Mucosa of descending colon (tissue), 3 donors: ENCODE data around the gene PSMD1. TPM values are rescaled to one million over a fixed set of nuclear protein-coding genes. Genes with fewer than 3 reads are reported as not detected.
"Not testable (repeated sequence)": the region's sequence is repeated elsewhere in the genome, so short reads cannot be mapped to it uniquely, and the experiment has no call there.

Experiments
- ATAC-seq: fragments of 200-7000 bp; cut with Tn5 transposase; one replicate; pipeline ENCODE4 v1.9.1; 2020; ENCODE audit warnings: mild to moderate bottlenecking, moderate library complexity
- DNase-seq, 3 donors: peaks; one replicate each; pipeline ENCODE4 v3.0.0-alpha.2; 2020
- H3K36me3 ChIP-seq: fragments of 200-600 bp; one replicate; pipeline ENCODE4 v1.8.0; 2021; ENCODE audit warnings: low read depth, mild to moderate bottlenecking
- H3K4me1 ChIP-seq: fragments of 200-600 bp; one replicate; pipeline ENCODE4 v1.8.0; 2021; ENCODE audit warnings: low read depth, mild to moderate bottlenecking
- H3K4me3 ChIP-seq: fragments of 200-600 bp; one replicate; pipeline ENCODE4 v1.8.0; 2021; ENCODE audit warnings: mild to moderate bottlenecking
- H3K9me3 ChIP-seq: fragments of 200-600 bp; one replicate; pipeline ENCODE4 v1.8.0; 2021; ENCODE audit warnings: mild to moderate bottlenecking
- CTCF ChIP-seq: fragments of 200-600 bp; IDR thresholded peaks from one replicate; pipeline ENCODE4 v1.8.0; 2022; ENCODE audit warnings: antibody characterized with exemption, mild to moderate bottlenecking
- intact Hi-C, 2 donors: fragments of 100-400 bp; cut with DNase I in 1 of 2; cut with micrococcal nuclease in 1 of 2; formaldehyde crosslinking; loops; one replicate each; pipeline versions ENCODE4 v1.11.0 to v1.11.1; 2022; cut with DNase I, micrococcal nuclease
- total RNA-seq, 3 donors: library from RNA; stranded (reverse); fragmentation: NEBNext Ultra II Directional in 2 of 3; extraction: Animal tissue kit (Norgen Biotek cat#: 25700) in 2 of 3; gene quantifications; one replicate each; pipeline versions ENCODE4 v1.2.1 to v1.2.4, GENCODE V29; 2021 to 2023
- donor health status: DM: no; HTN: no; CAD: no; lungs with moderate emphysema.
- donor health status: DM: no; HTN: no; CAD: no.
- donor health status: DM: no; HTN: yes; CAD: no.

The PSMD1 gene
- total RNA-seq, 3 donors from 2014 or later = 68.1 to 90.4 (median 76.6) TPM

- H3K9me3 ChIP-seq = no peaks in the 10 kb centered on the region
- DNase-seq (no peak), ATAC-seq (no peak)
- H3K36me3 ChIP-seq = peaks cover 15% of the 10 kb centered on the region
- no peak for TF ChIP-seq CTCF
- no peak overlapping the region for H3K4me3 ChIP-seq
- intact Hi-C loops = no loop called here
- peaks cover 8% of the 10 kb centered on the region for H3K4me1 ChIP-seq
Observed at GRCh38 chr2:231084565-231084964, 27.9 kb downstream of the PSMD1 start.

- TF ChIP-seq CTCF = no peak
- intact Hi-C loops = no loop called here
- H3K36me3 ChIP-seq = peaks cover 3% of the 10 kb centered on the region
- DNase-seq (no peak), ATAC-seq (peak; percentile 77)
- H3K4me3 ChIP-seq = no peak overlapping the region
- no peaks in the 10 kb centered on the region for H3K9me3 ChIP-seq
- peaks cover 18% of the 10 kb centered on the region for H3K4me1 ChIP-seq
Observed at GRCh38 chr2:231088754-231089153, 32.1 kb downstream of the PSMD1 start.

DNA sequence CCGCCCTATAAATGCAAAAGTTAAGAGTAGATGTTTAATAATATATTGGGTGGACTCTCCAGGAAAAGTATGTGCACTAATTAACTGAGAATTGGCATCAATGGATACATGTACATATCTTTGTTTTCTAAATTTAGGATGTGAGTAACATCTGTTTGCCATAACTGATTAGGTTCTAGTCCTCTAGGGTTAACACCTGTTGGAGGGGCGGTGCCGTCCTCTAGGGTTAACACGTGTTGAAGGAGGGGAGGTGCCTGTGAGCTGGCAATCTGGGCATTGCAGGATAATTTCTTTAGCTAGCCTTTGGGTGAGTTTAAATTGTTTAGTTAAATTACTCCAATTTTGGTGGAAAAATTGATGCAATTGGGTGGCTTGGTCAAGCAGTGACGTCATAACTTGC lies 37.3 kb downstream of the PSMD1 start:
- intact Hi-C loops = no loop called here
- DNase-seq (peak; percentile 65 to 67 (median 66)), ATAC-seq (peak; percentile 67)
- Histone ChIP-seq H3K4me3 (no peak overlapping the region), H3K36me3 (no peaks in the 10 kb centered on the region), H3K4me1 (peaks cover 19% of the 10 kb centered on the region), H3K9me3 (peaks cover 4% of the 10 kb centered on the region)
- TF ChIP-seq CTCF = no peak

GRCh38 chr2:231094736-231095346 lies 38.2 kb downstream of the PSMD1 start:
- H3K36me3 ChIP-seq = no peaks in the 10 kb centered on the region
- H3K9me3 ChIP-seq = peaks cover 12% of the 10 kb centered on the region
- no peak overlapping the region for H3K4me3 ChIP-seq
- peaks cover 14% of the 10 kb centered on the region for H3K4me1 ChIP-seq
- peak; percentile 93 for ATAC-seq
- intact Hi-C loops = no loop called here
- peak in 1 of 3 donors; percentile 24 for DNase-seq
- no peak for TF ChIP-seq CTCF

- H3K36me3 ChIP-seq = no peaks in the 10 kb centered on the region
- peaks cover 21% of the 10 kb centered on the region for H3K9me3 ChIP-seq
- TF ChIP-seq CTCF = no peak
- peak in 1 of 3 donors; percentile 35 for DNase-seq
- no peak overlapping the region for H3K4me3 ChIP-seq
- peaks cover 10% of the 10 kb centered on the region for H3K4me1 ChIP-seq
- intact Hi-C loops = loop anchor here in 1 of 2 donors (10.0 kb wide), 1 partner anchor 315 kb away; no protein-coding TSS in a partner anchor
- ATAC-seq = no peak
Observed at GRCh38 chr2:231099918-231100317, 43.3 kb downstream of the PSMD1 start.

- H3K36me3 ChIP-seq, H3K4me3 ChIP-seq, H3K4me1 ChIP-seq: not testable (repeated sequence)
- DNase-seq = peak in 1 of 3 donors; percentile 29
- peak; percentile 76 for ATAC-seq
- H3K9me3 ChIP-seq = peaks cover 21% of the 10 kb centered on the region
- intact Hi-C loops = loop anchor here in 1 of 2 donors (10.0 kb wide), 1 partner anchor 314 kb away; no protein-coding TSS in a partner anchor
Observed at GRCh38 chr2:231100321-231100720, 43.7 kb downstream of the PSMD1 start.
